ENCODE data around the gene SCGB1D4.
"Not testable (repeated sequence)": the region's sequence is repeated elsewhere in the genome, so short reads cannot be mapped to it uniquely, and the experiment has no call there.

SCGB1D4 gene, protein sequence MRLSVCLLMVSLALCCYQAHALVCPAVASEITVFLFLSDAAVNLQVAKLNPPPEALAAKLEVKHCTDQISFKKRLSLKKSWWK

DNA sequence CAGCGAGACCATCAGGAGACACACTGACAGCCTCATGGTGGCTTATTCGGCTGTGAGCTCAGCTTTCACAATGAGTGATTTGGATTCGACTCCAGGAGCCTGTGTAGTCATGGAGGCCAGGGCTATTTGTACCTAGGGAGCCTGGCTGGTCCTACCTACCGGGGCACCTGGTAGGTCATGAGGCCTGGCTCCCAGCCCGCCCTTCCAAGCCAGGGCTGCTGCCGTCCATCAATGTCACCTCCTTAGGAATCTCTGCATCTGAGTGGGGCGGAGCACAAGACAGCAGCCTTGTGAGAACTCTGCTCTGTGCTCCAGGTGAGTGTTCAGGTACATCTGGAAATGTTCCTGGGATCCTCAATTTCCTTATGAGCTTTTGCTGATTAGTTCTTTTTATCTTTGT is at the start of gene SCGB1D4:
Gene SCGB1D4, minus strand, starts transcription at position 101 of the 400 bp plus-strand sequence. Its CDS starts 65 bp downstream, at position 36.
- no peak for DNase-seq

DNA sequence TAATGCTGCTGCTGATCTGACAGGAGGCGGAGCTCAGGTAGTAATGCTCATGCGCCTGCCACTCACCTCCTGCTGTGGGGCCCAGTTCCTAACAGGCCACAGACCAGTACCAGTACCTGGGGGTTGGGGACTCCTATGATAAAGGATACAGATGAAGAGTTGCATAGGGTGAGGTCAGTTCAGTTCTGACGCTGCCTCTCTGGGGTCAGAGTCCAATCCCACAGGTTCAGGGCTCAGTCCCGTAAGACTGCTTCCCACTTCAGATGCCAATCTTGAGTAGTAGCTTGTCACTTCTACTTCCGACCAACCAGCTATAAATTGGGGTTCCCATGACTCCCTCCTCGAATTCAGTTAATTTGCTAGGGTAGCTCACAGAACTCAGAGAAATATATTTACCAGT is 47.0 kb upstream of the SCGB1D4 start:
- no peak for DNase-seq

DNA sequence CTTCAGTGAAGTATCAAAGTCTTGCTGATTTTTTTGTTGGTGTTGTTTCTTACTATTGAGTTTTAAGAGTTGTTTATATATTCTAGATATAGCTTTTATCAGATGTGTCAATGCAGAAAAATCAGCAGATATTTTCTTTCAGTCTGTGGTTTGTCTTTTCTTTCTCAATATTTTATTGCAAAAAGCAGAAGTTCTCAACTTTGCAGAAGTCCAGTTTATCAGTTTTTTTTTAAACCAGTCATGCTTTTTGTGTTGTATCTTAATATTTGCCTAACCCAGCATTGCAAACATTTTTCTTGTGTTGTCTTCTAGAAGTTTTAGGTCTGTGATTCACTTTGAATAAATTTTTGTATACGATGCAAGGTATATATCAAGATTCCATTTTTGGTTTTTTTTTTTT is 45.3 kb upstream of the SCGB1D4 start:
- peak; percentile 68 to 82 for DNase-seq

DNA sequence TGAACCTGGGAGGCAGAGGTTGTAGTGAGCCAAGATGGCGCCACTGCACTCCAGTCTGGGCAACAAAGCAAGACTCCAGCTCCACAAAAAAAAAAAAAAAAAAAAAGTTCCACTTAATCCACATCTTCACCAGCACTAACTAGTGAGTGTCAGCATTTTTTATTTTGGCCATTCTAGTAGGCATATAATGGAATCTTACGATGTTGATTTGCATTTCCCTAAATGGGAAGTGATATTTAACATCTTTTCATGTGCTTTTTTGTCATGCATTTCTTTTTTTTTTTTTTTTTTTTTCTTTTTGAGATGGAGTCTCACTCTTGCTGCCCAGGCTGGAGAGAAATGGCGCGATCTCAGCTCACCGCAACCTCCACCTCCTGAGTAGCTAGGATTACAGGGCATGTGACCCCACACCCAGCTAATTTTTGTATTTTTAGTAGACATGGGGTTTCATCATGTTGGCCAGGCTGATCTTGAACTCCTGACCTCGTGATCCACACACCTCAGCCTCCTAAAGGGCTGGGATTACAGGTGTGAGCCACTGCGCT is 44.8 kb upstream of the SCGB1D4 start:
- peak in 1 of 2 donors; percentile 55 for DNase-seq

DNA sequence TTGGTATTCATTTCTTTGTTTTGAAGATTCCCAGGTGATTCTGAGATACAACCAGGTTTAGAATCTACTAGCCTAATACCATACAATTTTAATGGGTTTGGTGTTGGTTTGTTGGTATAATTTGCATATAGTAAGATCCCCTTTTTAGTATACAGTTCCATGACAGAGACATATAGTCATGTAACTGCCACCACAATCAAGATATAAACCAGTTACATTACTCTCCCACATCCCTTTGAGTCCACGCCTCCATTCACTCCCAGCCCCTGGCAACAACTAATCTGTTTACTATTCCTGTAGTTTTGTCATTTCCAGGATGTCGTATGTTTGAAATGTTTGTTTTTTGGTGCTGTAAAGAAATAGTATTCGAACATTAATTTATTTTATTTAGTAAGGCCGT is 42.7 kb upstream of the SCGB1D4 start:
- DNase-seq, result peak in 1 of 2 donors; percentile 16

DNA sequence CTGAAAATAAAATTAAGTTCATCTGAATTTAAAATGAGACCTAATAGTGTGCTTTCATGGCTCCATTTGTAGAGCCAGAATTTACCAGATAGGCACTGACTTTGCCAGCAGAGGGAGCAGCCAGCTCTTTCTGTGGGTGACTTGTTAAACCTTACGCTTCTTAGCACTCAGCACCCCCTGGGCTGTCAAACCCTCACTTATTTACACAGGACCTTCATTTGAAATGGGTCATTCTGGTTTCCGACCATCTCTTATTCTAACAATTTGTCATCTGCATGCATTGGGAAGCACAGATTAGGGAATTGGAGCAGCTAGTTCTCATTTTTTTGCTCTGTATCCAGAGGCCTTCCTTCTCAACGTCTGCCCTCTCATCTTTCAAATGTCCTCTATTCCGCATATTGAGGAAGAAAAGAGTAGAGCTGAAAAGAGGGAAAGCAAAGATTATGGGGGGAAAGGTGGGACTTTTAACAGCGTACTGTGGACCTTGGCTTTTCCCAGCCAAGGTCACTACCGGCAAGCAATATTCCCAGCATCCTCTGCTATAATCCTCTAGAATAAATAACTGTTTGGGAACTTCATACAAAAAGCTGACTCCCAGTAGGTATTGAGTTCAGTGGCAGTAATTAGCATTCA is 41.5 kb upstream of the SCGB1D4 start:
- peak; percentile 49 to 76 for DNase-seq

DNA sequence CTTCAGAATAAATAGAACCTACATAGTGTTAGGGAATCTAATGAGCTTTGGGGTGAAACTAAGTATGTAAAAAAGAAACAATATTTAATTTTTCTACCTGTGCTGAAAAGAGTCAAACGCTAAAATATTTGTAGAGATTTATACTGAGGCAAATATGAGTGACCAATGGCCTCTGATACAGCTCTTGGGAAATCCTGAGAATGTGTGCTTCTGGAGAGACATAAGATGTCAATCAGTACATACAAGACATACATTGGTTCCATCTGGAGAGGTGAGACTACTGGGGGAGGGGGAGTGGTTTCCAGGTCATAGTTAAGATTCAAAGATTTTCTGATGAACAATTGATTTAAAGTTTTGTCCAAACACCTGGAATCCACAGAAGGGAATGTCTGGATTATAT is 39.3 kb upstream of the SCGB1D4 start:
- DNase-seq, result no peak

DNA sequence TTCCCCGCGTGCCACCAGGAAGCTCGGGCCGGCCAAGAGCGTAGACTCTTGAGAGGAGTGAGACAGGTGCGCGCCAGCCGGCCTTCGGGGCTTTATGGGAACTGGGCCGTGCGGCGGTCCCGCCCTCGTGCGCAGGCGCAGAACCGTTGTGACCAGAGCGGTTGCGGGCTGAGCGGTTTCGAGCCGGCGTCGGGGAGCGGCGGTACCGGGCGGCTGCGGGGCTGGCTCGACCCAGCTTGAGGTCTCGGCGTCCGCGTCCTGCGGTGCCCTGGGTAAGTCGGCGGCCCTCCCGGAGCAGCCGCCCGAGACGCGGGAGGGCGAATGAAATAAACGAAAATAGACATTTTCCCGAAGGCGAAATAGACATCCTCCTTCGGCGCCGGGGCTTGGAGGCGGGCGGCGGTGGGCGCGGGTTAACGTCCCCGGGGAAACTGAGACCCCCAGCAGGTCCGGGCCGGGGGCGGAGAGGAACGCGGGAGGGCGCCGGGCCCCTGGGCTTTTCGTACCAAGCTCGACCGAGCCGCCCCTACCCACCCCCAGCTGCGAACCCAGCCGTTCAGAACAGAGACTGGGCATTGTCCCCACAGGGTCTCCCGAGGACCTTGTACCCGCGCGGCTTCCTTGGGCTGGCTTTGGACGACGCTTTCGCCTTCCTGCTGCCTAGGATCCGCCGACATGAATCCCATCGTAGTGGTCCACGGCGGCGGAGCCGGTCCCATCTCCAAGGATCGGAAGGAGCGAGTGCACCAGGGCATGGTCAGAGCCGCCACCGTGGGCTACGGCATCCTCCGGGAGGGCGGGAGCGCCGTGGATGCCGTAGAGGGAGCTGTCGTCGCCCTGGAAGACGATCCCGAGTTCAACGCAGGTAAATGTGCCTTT is 38.7 kb upstream of the SCGB1D4 start, which contains the start of gene ASRGL1:
Gene ASRGL1, plus strand, starts transcription at position 146 of the 879 bp plus-strand sequence. Its CDS starts 530 bp downstream, at position 676.
- peak; percentile 59 to 88 for DNase-seq

DNA sequence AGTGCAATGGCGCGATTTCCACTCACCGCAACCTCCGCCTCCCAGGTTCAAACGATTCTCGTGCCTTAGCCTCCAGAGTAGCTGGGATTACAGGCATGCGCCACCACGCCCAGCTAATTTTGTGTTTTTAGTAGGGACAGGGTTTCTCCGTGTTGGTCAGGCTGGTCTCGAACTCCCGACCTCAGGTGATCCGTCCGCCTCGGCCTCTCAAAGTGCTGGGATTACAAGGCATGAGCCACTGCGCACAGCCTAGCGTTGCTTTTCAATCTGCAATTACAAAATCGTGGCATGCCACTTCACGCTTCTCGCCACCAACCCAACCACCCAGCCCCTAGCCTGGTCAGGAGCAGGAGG is 38.1 kb upstream of the SCGB1D4 start:
- DNase-seq, result not testable (repeated sequence)

DNA sequence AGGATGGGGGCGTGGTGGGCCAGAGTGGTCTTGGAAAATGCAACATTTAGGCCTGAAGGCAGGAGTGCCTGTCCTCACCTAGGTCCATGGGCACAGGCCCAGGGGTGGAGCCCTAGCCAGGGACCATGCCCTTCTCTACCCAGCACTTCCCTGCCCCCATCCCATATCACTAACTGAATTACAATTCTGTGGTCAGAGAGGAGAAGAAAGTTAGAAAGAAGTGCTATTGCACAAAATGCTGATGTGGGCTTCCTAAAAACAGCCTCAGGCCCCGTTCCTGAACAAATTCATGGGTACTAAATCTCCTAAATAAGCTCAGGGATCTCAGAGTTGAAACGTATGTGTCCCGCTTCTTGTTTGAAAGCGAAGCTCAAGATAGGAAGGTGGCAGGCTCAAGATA is 34.9 kb upstream of the SCGB1D4 start:
- no peak for DNase-seq

DNA sequence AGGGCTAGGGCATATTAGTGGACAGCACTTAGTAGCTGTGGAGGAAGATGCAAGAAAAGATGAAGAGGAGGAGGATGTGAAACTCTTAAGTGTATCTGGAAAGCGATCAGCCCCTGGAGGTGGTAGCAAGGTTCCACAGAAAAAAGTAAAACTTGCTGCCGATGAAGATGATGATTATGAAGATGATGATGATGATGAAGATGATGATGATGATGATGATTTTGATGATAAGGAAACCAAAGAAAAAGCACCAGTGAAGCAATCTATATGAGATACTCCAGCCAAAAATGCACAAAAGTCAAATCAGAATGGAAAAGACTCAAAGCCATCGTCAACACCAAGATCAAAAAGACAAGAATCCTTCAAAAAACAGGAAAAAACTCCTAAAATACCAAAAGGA is 32.4 kb upstream of the SCGB1D4 start:
- DNase-seq, result not testable (repeated sequence)

DNA sequence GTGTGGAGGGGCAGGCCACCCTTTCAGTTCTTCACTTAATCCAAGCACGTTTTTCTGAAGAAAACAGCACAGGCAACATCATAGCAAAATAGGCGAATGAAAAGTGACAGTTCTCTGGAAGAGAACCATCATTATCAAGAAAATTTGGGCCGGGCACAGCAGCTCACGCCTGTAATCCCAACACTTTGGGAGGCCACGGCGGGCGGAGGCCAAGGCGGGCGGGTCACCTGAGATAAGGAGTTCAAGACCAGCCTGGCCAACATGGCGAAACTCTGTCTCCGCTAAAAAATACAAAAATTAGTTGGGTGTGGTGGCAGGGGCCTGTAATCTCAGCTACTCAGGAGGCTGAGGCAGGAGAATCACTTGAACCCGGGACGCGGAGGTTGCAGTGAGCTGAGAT is 28.7 kb upstream of the SCGB1D4 start:
- DNase-seq, result not testable (repeated sequence)

DNA sequence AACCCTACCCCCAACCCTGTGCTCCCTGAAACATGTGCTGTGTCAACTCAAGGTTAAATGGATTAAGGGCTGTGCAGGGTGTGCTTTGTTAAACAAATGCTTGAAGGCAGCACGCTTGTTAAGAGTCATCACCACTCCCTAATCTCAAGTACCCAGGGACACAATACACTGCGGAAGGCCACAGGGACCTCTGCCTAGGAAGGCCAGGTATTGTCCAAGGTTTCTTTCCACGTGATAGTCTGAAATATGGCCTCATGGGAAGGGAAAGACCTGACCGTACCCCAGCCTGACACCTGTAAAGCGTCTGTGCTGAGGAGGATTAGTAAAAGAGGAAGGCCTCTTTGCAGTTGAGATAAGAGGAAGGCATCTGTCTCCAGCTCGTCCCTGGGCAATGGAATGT is 27.8 kb upstream of the SCGB1D4 start:
- not testable (repeated sequence) for DNase-seq

DNA sequence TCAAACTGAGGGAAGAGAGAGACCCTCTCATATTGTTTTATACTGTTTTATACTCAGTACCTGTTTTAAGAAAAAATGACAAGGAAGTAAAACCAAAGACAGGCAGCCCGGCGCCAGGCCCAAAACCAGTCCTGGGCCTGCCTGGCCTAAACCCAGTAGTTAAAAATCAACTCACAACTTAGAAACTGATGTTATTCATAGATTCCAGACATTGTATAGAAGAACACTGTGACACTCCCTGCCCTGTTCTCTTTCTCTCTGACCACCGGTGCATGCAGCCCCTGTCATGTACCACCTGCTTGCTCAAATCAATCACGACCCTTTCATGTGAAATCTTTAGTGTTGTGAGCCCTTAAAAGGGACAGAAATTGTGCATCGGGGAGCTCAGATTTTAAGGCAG is 26.9 kb upstream of the SCGB1D4 start:
- not testable (repeated sequence) for DNase-seq

DNA sequence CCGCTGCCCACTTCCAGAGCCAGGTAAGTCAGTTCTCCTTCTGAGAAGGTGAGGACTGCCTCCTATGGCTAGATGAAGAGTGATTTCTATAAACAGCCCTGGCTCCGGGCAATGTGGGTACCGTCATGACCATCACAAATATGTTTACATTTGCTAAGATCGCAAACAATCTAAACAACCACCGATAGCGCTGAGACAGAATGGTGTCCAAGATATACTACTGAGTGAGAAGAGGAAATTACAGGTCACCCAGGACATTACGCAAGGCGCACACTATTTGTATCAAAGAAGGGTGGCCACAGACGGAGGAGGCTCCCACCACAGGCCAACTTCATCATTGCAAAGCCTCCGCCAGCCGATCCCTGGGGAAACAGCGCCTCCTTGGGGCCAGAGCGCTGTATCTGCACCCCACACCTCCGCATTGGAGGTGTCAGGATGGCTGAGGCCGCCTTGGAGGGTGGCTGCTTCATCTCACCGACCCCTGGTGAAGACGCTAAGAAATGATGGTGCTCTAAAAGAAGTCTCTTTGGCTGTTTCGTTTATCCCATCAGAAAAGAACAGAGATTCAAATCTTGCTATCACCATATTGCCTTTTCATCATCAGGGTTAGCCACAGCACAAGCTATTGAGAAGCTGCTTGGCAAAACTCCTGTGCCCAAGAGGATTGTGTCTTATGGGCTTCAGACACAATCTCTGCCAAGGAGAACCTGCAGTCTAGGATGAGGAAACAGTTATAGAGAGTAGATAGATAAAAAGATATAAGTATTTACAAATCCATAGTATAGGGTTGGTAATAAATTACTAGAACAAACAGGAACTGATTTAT is 26.1 kb upstream of the SCGB1D4 start:
- peak; percentile 64 to 93 for DNase-seq

DNA sequence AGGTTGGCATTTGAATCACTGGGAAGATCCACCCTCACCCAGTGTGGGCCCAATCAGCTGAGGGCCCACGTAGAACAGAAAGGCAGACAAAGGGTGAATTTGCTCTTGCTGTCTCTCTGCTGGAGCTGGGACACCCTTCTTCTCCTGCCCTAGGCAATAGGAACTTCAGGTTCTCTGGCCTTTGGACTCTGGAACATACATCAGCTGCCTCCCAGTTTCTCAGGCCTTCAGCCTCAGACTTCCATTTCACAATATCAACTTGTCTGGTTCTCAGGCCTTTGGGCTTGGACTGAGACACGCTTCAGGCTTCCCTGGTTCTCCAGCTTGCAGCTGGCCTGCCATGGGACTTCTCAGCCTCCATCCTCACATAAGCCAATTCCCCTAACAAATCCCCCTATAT is 23.6 kb upstream of the SCGB1D4 start:
- DNase-seq, result no peak

DNA sequence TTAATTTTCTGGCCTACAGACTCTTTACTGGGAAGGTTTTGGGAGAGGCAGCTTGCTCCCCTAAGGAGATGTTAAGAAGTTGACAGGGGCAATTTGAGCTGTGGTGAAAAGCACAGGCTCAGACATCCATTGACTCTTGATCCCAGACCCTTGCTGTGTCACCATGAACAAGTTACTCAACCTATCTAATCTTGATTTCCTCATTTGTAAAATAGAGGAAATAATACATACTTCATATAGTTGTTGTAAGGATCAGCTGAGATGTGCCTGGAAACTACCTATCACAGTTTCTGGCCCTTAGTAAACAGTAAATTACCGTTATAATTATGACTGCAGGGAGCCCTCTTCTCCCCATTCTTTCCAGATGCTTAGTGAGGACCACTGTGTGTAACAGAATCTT is 16.6 kb upstream of the SCGB1D4 start:
- DNase-seq, result peak; percentile 61 to 82

DNA sequence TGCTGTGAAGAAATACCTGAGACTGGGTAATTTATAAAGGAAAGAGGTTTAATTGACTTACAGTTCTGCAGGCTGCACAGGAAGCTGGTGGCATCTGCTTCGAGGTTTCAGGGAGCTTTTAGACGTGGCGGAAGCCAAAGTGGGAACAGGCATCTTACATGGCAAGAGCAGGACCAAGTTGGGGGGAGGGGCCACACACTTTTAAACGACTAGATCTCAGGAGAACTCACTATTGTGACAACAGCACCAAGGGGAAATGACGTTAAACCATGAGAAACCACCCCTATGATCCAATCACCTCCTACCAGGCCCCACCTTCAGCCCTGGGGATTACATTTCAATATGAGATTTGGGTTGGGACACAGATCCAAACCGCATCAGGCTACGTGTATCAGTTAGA is 11.1 kb upstream of the SCGB1D4 start:
- no peak for DNase-seq

DNA sequence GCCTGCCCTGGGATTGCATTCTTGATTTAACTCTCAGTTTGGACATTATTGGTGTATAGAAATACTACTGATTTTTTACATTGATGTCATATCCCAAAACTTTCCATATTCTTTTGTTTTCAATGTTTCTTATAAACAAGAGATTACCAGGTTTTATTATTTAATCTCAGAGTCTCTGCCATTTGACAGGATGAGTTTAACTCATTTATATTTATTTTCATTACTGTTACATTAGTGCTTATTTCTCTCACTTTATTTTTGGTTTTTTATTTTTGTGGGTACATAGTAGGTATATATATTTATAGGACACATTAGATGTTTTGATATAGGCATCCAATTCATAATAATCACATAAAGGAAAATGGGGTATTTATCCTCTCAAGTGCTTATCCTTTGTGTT is 9.1 kb upstream of the SCGB1D4 start:
- no peak for DNase-seq

DNA sequence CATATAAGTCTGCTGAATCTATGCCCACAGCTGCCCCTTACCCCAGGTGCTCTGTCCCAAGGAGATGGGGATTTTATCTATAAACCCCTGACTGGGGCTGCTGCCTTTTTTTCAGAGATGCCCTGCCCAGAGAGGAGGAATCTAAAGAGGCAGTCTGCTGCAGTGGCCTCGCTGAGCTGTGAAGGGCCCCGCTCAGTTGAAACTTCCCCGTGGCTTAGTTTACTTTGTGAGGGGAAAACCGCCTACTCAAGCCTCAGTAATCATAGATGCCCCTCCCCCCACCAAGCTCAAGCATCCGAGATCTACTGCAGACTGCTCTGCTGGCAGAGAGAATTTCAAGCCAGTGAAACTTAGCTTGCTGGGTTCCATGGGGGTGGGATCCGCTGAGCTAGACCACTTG is 7.4 kb upstream of the SCGB1D4 start:
- no peak for DNase-seq

DNA sequence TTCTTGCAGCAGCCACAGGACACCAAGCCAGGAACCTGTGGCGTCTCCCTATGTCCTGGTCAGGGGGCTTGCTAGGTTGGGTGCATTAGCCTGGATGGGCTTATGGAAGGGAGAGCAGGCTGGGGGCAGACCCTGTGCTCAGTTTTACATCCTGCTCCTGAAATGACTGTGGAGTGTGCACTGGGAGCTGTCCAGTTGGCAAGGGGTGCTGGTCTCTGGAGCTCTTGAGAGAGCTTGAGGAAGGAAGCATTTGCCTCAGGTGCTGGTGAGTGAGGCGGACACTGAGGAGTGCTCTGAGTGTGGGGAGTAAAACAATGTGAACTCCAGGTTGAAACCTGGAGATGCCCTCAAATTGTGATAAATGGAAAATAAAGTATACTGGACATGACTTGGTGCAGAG is 3.4 kb downstream of the SCGB1D4 start:
- DNase-seq, result no peak

DNA sequence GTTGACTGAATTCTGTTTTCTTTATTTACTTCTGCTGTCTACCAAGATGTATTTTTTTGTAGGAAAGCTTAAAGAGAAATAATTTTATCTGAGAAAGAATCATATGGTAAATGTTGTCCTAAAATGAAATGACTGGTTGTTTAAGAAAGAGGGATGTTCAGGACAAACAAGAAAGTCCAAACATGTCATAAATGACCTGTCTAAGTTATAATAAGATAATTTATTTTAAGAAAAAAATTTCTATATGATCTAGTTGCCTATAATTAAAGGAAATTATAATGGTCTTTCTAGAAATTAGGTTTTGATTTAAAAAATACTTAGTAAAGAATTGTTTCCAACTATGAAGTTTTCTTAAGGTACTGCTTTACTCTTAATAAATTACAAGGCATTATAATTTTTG is 18.4 kb downstream of the SCGB1D4 start:
- no peak for DNase-seq

DNA sequence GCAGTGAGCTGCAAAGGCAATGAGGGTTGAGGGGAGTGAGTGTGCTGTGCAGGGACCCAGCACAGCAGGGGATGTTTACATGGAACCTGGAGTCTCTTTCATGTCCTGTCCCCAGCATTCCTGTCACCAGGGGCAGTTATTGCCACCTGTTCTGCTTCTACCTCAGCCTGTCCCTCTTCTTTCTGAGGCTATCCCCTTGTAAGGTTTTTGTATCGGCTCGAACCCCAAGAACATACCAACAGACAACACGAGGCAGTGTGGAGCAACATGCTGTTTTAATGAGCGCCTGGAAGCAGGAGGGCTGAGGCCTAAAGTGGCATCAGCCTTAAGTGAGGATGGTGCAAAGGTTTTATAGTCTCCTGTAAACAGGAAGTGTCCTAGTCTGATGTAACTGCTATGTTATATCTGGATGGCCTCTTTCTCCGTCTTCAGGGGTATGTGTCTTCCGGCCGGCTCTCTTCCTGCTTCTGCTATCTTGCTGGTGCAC is 25.0 kb downstream of the SCGB1D4 start:
- no peak for DNase-seq

Data from inflammatory macrophage treated with lipopolysaccharide for 1 hour (primary cell).